Skeletal muscle tissue (tissue), 4 donors: ENCODE data around the gene ZRANB3. TPM values are rescaled to one million over a fixed set of nuclear protein-coding genes. Genes with fewer than 3 reads are reported as not detected.
"Not testable (repeated sequence)": the region's sequence is repeated elsewhere in the genome, so short reads cannot be mapped to it uniquely, and the experiment has no call there.

Experiments
- H3K27ac ChIP-seq: one replicate; pipeline ENCODE4 v1.7.0; 2013; ENCODE audit warnings: mild to moderate bottlenecking, low read depth, low read length, inconsistent platforms
- H3K27me3 ChIP-seq, 3 donors: one replicate each; pipeline ENCODE4 v1.7.0; 2013; ENCODE audit warnings: low read length in 3 of 3; ENCODE audit not compliant: control insufficient read depth in 3 of 3, insufficient read depth in 3 of 3
- H3K36me3 ChIP-seq, 3 donors: one replicate each; pipeline ENCODE4 v1.7.0; 2013; ENCODE audit warnings: low read length in 3 of 3; ENCODE audit not compliant: control insufficient read depth in 3 of 3, insufficient read depth in 3 of 3
- H3K4me1 ChIP-seq, 3 donors: one replicate each; pipeline ENCODE4 v1.7.0; 2013; ENCODE audit warnings: low read length in 3 of 3, mild to moderate bottlenecking in 3 of 3; ENCODE audit not compliant: control insufficient read depth in 3 of 3, insufficient read depth in 3 of 3
- H3K4me3 ChIP-seq, 3 donors: one replicate each; pipeline ENCODE4 v1.7.0; 2013; ENCODE audit warnings: low read length in 3 of 3
- H3K9ac ChIP-seq, 3 donors: one replicate each; pipeline ENCODE4 v1.7.0; 2013; ENCODE audit warnings: low read length in 3 of 3, mild to moderate bottlenecking in 3 of 3, moderate library complexity in 2 of 3, low read depth in 1 of 3
- H3K9me3 ChIP-seq, 3 donors: one replicate each; pipeline ENCODE4 v1.7.0; 2013; ENCODE audit warnings: low read length in 3 of 3; ENCODE audit not compliant: control insufficient read depth in 3 of 3
- total RNA-seq: library from RNA; depleted of rRNA; stranded (reverse); fragments of >200 nt; gene quantifications from one replicate; pipeline ENCODE4 v1.2.3, GENCODE V29; 2014
- donor health status: Osteomylitis.

Gene ZRANB3
- total RNA-seq, 1 donor from 2014 or later: 12.5 TPM

DNA sequence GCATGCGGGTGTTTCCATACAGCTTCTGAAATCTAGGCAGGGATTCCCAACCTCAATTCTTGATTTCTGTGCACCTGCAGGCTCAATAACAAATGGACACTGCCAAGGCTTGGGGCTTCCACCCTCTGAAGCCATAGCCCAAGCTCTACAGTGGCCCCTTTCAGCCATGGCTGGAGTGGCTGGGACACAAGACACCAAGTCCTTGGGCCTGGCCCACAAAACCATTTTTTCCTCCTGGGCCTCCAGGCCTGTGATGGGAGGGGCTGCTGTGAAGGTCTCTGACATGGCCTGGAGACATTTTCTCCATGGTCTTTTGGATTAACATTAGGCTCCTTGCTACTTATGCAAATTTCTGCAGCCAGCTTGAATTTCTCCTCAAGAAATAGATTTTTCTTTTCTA is 78.0 kb downstream of the ZRANB3 start:
- not testable (repeated sequence) for H3K9ac ChIP-seq, H3K9me3 ChIP-seq, H3K27me3 ChIP-seq, H3K36me3 ChIP-seq, H3K27ac ChIP-seq, H3K4me1 ChIP-seq, H3K4me3 ChIP-seq

DNA sequence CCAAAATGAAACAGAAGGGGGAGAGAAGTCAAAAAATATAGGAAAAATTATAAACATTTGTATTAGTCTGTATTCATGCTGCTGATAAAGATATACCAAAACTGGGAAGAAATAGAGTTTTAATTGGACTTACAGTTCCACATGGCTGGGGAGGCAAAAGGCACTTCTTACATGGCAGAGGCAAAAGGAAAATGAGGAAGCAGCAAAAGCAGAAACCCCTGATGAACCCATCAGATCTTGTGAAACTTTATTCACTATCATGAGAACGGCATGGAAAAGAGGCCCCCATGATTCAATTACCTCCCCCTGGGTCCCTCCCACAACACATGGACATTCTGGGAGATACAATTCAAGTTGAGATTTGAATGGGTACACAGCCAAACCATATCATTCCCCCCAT is 79.1 kb downstream of the ZRANB3 start:
- peaks cover 0 to 4% (median 4%) of the 10 kb centered on the region in 3 donors for H3K9me3 ChIP-seq
- H3K36me3 ChIP-seq: no peaks in the 10 kb centered on the region
- H3K4me3 ChIP-seq: no peak overlapping the region
- H3K9ac ChIP-seq: no peak overlapping the region
- H3K27me3 ChIP-seq: no peaks in the 10 kb centered on the region
- no peaks in the 10 kb centered on the region for H3K4me1 ChIP-seq
- H3K27ac ChIP-seq: no peak overlapping the region

DNA sequence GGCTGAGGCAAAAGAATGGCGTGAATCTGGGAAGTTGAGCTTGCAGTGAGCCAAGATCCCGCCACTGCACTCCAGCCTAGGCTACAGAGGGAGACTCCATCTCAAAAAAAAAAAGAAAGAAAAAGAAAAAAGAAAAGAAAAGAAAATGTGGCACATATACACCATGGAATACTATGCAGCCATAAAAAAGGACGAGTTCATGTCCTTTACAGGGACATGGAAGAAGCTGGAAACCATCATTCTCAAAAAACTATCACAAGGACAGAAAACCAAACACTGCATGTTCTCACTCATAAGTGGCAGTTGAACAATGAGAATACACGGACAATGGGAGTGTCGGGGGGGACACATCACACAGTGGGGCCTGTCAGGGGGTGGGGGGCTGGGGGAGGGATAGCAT is 88.0 kb downstream of the ZRANB3 start:
- H3K4me3 ChIP-seq, H3K27ac ChIP-seq, H3K36me3 ChIP-seq, H3K4me1 ChIP-seq, H3K27me3 ChIP-seq, H3K9ac ChIP-seq, H3K9me3 ChIP-seq: not testable (repeated sequence)

GRCh38 chr2:135435155-135435554 is 95.9 kb downstream of the ZRANB3 start:
- not testable (repeated sequence) for H3K27ac ChIP-seq, H3K4me1 ChIP-seq, H3K27me3 ChIP-seq, H3K36me3 ChIP-seq, H3K4me3 ChIP-seq, H3K9ac ChIP-seq, H3K9me3 ChIP-seq

DNA sequence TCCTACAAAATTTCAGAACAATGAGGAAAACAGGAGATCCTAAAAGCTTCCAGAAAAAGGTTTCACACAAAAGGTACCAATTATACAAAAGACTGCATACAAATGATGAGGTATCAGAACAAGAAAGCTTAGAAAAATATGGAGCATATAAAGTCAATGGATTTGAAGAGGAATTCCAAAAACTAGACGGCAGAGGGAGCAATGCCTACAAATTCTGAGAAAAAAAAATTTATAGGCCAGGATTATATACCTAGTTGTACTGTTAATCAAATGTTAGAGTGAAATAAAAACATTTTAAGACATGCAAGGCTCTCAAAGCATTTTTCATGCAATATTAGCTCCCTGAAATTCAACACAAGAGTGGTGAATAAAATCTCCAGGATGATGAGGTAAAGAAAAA is 106.2 kb downstream of the ZRANB3 start:
- no peaks in the 10 kb centered on the region for H3K27me3 ChIP-seq
- peaks cover 0 to 2% (median 0%) of the 10 kb centered on the region in 3 donors for H3K9me3 ChIP-seq
- H3K9ac ChIP-seq: no peak overlapping the region
- no peaks in the 10 kb centered on the region for H3K36me3 ChIP-seq
- H3K4me1 ChIP-seq: no peaks in the 10 kb centered on the region
- no peak overlapping the region for H3K27ac ChIP-seq
- H3K4me3 ChIP-seq: no peak overlapping the region

GRCh38 chr2:135422898-135423297 is 108.1 kb downstream of the ZRANB3 start:
- H3K27ac ChIP-seq: no peak overlapping the region
- no peaks in the 10 kb centered on the region for H3K4me1 ChIP-seq
- no peaks in the 10 kb centered on the region for H3K36me3 ChIP-seq
- H3K27me3 ChIP-seq: no peaks in the 10 kb centered on the region
- peaks cover 0 to 2% (median 0%) of the 10 kb centered on the region in 3 donors for H3K9me3 ChIP-seq
- no peak overlapping the region for H3K4me3 ChIP-seq
- H3K9ac ChIP-seq: no peak overlapping the region

DNA sequence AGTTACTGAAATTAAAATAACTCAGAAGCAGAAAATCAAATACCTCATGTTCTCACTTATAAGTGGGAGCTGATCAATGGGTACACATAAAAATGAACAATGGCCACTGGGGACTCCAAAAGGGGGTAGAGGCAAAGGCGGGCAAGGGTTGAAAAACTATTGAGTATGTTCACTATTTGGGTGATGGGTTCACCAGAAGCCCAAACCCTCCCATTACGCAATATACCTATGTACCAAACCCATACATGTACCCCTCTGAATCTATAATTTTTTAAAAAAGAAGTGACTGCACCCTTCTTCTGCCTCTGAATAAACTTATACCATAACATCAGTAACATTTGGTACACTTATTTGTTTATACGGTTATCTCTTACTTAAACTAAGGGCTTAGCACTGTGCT is 119.4 kb downstream of the ZRANB3 start:
- H3K36me3 ChIP-seq: no peaks in the 10 kb centered on the region
- no peaks in the 10 kb centered on the region for H3K9me3 ChIP-seq
- H3K27me3 ChIP-seq: no peaks in the 10 kb centered on the region
- H3K9ac ChIP-seq: no peak overlapping the region
- H3K4me3 ChIP-seq: no peak overlapping the region
- no peak overlapping the region for H3K27ac ChIP-seq
- no peaks in the 10 kb centered on the region for H3K4me1 ChIP-seq

GRCh38 chr2:135409436-135409835 is 121.6 kb downstream of the ZRANB3 start:
- Histone ChIP-seq H3K4me1 (no peaks in the 10 kb centered on the region), H3K36me3 (no peaks in the 10 kb centered on the region), H3K9me3 (no peaks in the 10 kb centered on the region), H3K27me3 (no peaks in the 10 kb centered on the region), H3K4me3 (no peak overlapping the region), H3K9ac (no peak overlapping the region), H3K27ac (no peak overlapping the region)

GRCh38 chr2:135396259-135396658 is 134.8 kb downstream of the ZRANB3 start:
- H3K9me3 ChIP-seq: not testable (repeated sequence)

GRCh38 chr2:135386993-135387392 is 144.0 kb downstream of the ZRANB3 start:
- H3K27me3 ChIP-seq: no peaks in the 10 kb centered on the region
- H3K4me1 ChIP-seq: no peaks in the 10 kb centered on the region
- no peak overlapping the region for H3K4me3 ChIP-seq
- H3K27ac ChIP-seq: no peak overlapping the region
- H3K9ac ChIP-seq: no peak overlapping the region
- H3K36me3 ChIP-seq: peaks cover 0 to 3% (median 0%) of the 10 kb centered on the region in 3 donors
- no peaks in the 10 kb centered on the region for H3K9me3 ChIP-seq

More at GRCh38 chr2:135396259-135396658, 134.8 kb downstream of the ZRANB3 start:
- H3K9ac ChIP-seq, H3K4me1 ChIP-seq, H3K27me3 ChIP-seq, H3K4me3 ChIP-seq, H3K27ac ChIP-seq, H3K36me3 ChIP-seq: not testable (repeated sequence)

GRCh38 chr2:135378591-135378990 is 152.4 kb downstream of the ZRANB3 start:
- no peak overlapping the region for H3K9ac ChIP-seq

More at GRCh38 chr2:135378591-135378990, 152.4 kb downstream of the ZRANB3 start:
- H3K9me3 ChIP-seq: peaks cover 0 to 5% (median 0%) of the 10 kb centered on the region in 3 donors
- H3K4me1 ChIP-seq: no peaks in the 10 kb centered on the region
- H3K27me3 ChIP-seq: no peaks in the 10 kb centered on the region
- H3K36me3 ChIP-seq: peaks cover 0 to 5% (median 0%) of the 10 kb centered on the region in 3 donors
- no peak overlapping the region for H3K27ac ChIP-seq
- no peak overlapping the region for H3K4me3 ChIP-seq
